HCT116 (cell line): ENCODE measurements around the gene CHMP4B.

Experiments used
- POLR2A ChIP-seq: IDR thresholded peaks from 2 replicates; pipeline ENCODE4 v1.7.0; 2011; ENCODE audit warnings: borderline replicate concordance; ENCODE audit not compliant: insufficient read depth, insufficient read length; ENCODE audit errors: extremely low read depth
- REST ChIP-seq: IDR thresholded peaks from 2 replicates; pipeline ENCODE4 v1.6.1; 2012; ENCODE audit warnings: low read depth
- TF ChIP-seq, protein P1 (sequence below), 3 experiments: fragments of 200-600 bp in 1 of 3; sonication (generic) in 1 of 3; IDR thresholded peaks in 2 of 3; conservative IDR thresholded peaks in 1 of 3; 2 replicates each; pipeline ENCODE4 v1.5.1; 2012 to 2017; ENCODE audit warnings: low read depth in 2 of 3, low read length in 2 of 3, antibody characterized with exemption in 1 of 3, borderline replicate concordance in 1 of 3, control low read depth in 1 of 3, mild to moderate bottlenecking in 1 of 3, mixed read lengths in 1 of 3, mixed run types in 1 of 3, moderate library complexity in 1 of 3; ENCODE audit not compliant: insufficient read depth in 1 of 3

DNA sequence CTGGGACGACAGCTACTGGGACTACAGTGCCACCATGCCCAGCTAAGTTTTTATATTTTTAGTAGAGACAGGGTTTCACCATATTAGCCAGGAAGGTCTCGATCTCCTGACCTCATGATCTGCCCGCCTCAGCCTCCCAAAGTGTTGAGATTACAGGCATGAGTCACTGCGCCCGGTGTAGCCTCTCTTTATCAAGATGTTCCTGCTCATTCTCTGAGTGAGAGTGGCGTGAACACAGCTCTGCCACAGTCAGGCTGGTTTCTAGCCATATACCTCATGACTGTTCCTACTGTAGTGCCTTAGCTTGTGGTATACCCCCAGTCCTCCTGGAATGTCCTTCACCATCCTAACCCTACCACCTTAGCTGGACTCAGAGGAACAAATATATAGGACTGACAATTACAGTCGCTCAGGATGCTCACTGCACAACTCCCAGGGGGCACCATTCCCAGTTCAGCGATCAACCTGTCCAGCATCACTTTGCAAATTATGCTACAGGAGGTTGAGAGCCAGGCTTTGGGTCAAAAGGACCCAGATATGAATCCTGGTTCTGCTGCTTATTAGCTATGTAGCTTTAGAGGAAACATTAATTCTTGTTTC, 86.3 kb downstream of the CHMP4B start:
- no peak for TF ChIP-seq POLR2A
- TF ChIP-seq, protein P1, sequence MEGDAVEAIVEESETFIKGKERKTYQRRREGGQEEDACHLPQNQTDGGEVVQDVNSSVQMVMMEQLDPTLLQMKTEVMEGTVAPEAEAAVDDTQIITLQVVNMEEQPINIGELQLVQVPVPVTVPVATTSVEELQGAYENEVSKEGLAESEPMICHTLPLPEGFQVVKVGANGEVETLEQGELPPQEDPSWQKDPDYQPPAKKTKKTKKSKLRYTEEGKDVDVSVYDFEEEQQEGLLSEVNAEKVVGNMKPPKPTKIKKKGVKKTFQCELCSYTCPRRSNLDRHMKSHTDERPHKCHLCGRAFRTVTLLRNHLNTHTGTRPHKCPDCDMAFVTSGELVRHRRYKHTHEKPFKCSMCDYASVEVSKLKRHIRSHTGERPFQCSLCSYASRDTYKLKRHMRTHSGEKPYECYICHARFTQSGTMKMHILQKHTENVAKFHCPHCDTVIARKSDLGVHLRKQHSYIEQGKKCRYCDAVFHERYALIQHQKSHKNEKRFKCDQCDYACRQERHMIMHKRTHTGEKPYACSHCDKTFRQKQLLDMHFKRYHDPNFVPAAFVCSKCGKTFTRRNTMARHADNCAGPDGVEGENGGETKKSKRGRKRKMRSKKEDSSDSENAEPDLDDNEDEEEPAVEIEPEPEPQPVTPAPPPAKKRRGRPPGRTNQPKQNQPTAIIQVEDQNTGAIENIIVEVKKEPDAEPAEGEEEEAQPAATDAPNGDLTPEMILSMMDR (IDR thresholded peaks at IDR 0.05 in 2 of 3, conservative IDR thresholded peaks at IDR 0.05 in 1 of 3; ENCODE audit: borderline replicate concordance in 1 of 3, insufficient read depth in 1 of 3, low read depth in 2 of 3, low read length in 2 of 3) = peak; percentile 48 to 79 (median 77); a peak in 5 of 6 replicates
- no peak for TF ChIP-seq REST
